Lower leg skin (tissue), 4 donors: ENCODE data around the gene SP110. TPM values are rescaled to one million over a fixed set of nuclear protein-coding genes. Genes with fewer than 3 reads are reported as not detected.
"Not testable (repeated sequence)": the region's sequence is repeated elsewhere in the genome, so short reads cannot be mapped to it uniquely, and the experiment has no call there.

ENCODE experiments used
- DNase-seq, 2 donors: peaks; one replicate each; pipeline ENCODE4 v3.0.0-alpha.2; 2019; ENCODE audit warnings: low spot score in 2 of 2
- H3K4me3 ChIP-seq: fragments of 200-600 bp; sonication (generic); 2 replicates; pipeline ENCODE4 v1.5.1; 2017; ENCODE audit warnings: mild to moderate bottlenecking, low read depth; ENCODE audit not compliant: poor library complexity, severe bottlenecking
- CTCF ChIP-seq, 3 donors: fragments of 450-650 bp; IDR thresholded peaks; one replicate each; pipeline ENCODE4 v1.5.1; 2016; ENCODE audit warnings: antibody characterized with exemption in 3 of 3, mild to moderate bottlenecking in 3 of 3, moderate library complexity in 2 of 3
- POLR2A ChIP-seq, 2 donors: fragments of 450-650 bp; IDR thresholded peaks; one replicate each; pipeline ENCODE4 v1.6.1; 2016 to 2017; ENCODE audit warnings: antibody characterized with exemption in 2 of 2, mild to moderate bottlenecking in 1 of 2, moderate library complexity in 1 of 2
- WGBS, 2 donors: methylation state at CpG; one replicate each; pipeline ENCODE4 v1.1.5; 2018; 5-methylcytosine and 5-hydroxymethylcytosine counted together
- intact Hi-C: fragments of 100-400 bp; cut with DNase I; formaldehyde crosslinking; loops from one replicate; pipeline ENCODE4 v1.15.0; 2023; ENCODE audit warnings: low total_unique reads
- total RNA-seq, 4 donors: library from RNA; depleted of rRNA; stranded (reverse); fragments of >200 nt; gene quantifications; one replicate each; pipeline ENCODE4 v1.1.0, GENCODE V29; 2016

Gene SP110
- total RNA-seq, 4 donors from 2014 or later, result 12.9 to 23.8 (median 19.1) TPM

- no peak for DNase-seq
- TF ChIP-seq CTCF (IDR thresholded peaks at IDR 0.05), result no peak
- TF ChIP-seq POLR2A (IDR thresholded peaks at IDR 0.05), result no peak
- 95 to 96% methylated on average over 3 of the region's 3 CpGs for WGBS, 2 donors
- no peak overlapping the region for H3K4me3 ChIP-seq
- intact Hi-C loops, result no loop called here
Observed at GRCh38 chr2:230230087-230230486, 10.3 kb upstream of the SP110 start.

- intact Hi-C loops, result no loop called here
- no peak for TF ChIP-seq POLR2A (IDR thresholded peaks at IDR 0.05)
- TF ChIP-seq CTCF (IDR thresholded peaks at IDR 0.05), result no peak
- no peak for DNase-seq
- WGBS, 2 donors, result 78 to 80% methylated on average over 3 of the region's 3 CpGs
- H3K4me3 ChIP-seq, result no peak overlapping the region
Observed at GRCh38 chr2:230227216-230227615, 7.4 kb upstream of the SP110 start.

GRCh38 chr2:230226051-230226551 lies 6.3 kb upstream of the SP110 start:
- no peak overlapping the region for H3K4me3 ChIP-seq
- WGBS, 2 donors, result 84 to 85% methylated on average over 4 of the region's 4 CpGs
- no peak for TF ChIP-seq POLR2A (IDR thresholded peaks at IDR 0.05)
- no peak for TF ChIP-seq CTCF (IDR thresholded peaks at IDR 0.05)
- intact Hi-C loops, result no loop called here
- no peak for DNase-seq

- TF ChIP-seq CTCF (IDR thresholded peaks at IDR 0.05) (no peak), POLR2A (IDR thresholded peaks at IDR 0.05) (no peak)
- WGBS, 2 donors, result 84 to 85% methylated on average over 8 of the region's 8 CpGs
- H3K4me3 ChIP-seq, result no peak within 1 kb of the TSS
- peak; percentile 21 to 88 for DNase-seq
- intact Hi-C loops, result no loop called here
Observed at GRCh38 chr2:230225486-230225885, 5.7 kb upstream of the SP110 start, which contains the start of gene SP140. SP140 (plus strand) TSS chr2:230225736; CDS start chr2:230225845, 109 bp downstream.

GRCh38 chr2:230224458-230224857 lies 4.7 kb upstream of the SP110 start:
- intact Hi-C loops, result no loop called here
- no peak for TF ChIP-seq CTCF (IDR thresholded peaks at IDR 0.05)
- no peak for TF ChIP-seq POLR2A (IDR thresholded peaks at IDR 0.05)
- no peak for DNase-seq
- H3K4me3 ChIP-seq, result no peak overlapping the region

GRCh38 chr2:230222829-230223228 lies 3.0 kb upstream of the SP110 start:
- not testable (repeated sequence) for DNase-seq

More at GRCh38 chr2:230222829-230223228, 3.0 kb upstream of the SP110 start:
- 57 to 58% methylated on average over 4 of the region's 4 CpGs for WGBS, 2 donors
- H3K4me3 ChIP-seq, intact Hi-C loops: not testable (repeated sequence)
